Suprapubic skin (tissue), 4 donors: ENCODE data around the gene CHPF. TPM values are rescaled to one million over a fixed set of nuclear protein-coding genes. Genes with fewer than 3 reads are reported as not detected.
A peak's percentile ranks its signal among the peaks of the same experiment; 100 is the strongest.

Source experiments
- DNase-seq, 2 donors: peaks; one replicate each; pipeline ENCODE4 v3.0.0-alpha.2; 2019; ENCODE audit warnings: low spot score in 2 of 2
- H3K27ac ChIP-seq: fragments of 200-600 bp; sonication (generic); one replicate; pipeline ENCODE4 v1.5.1; 2019
- H3K27me3 ChIP-seq: fragments of 200-600 bp; sonication (generic); one replicate; pipeline ENCODE4 v1.5.1; 2019
- H3K36me3 ChIP-seq: fragments of 200-600 bp; sonication (generic); one replicate; pipeline ENCODE4 v1.5.1; 2019
- H3K4me1 ChIP-seq: fragments of 200-600 bp; sonication (generic); one replicate; pipeline ENCODE4 v1.5.1; 2019
- H3K4me3 ChIP-seq: fragments of 200-600 bp; sonication (generic); one replicate; pipeline ENCODE4 v1.5.1; 2019; ENCODE audit warnings: mild to moderate bottlenecking
- H3K9me3 ChIP-seq: fragments of 200-600 bp; sonication (generic); one replicate; pipeline ENCODE4 v1.5.1; 2019
- CTCF ChIP-seq, 2 donors: fragments of 200-600 bp in 1 of 2; fragments of 450-650 bp in 1 of 2; sonication (generic) in 1 of 2; IDR thresholded peaks; one replicate each; pipeline ENCODE4 v1.5.1; 2016 to 2019; ENCODE audit warnings: antibody characterized with exemption in 2 of 2, mild to moderate bottlenecking in 1 of 2, moderate library complexity in 1 of 2
- EP300 ChIP-seq: sonication (generic); formaldehyde crosslinking; IDR thresholded peaks from one replicate; pipeline ENCODE4 v1.6.1; 2017; ENCODE audit warnings: antibody characterized with exemption
- POLR2A ChIP-seq, 2 donors: fragments of 450-650 bp; IDR thresholded peaks; one replicate each; pipeline ENCODE4 v1.6.1; 2017; ENCODE audit warnings: antibody characterized with exemption in 2 of 2, mild to moderate bottlenecking in 2 of 2, moderate library complexity in 2 of 2
- POLR2AphosphoS5 ChIP-seq, 3 donors: sonication (generic); formaldehyde crosslinking; IDR thresholded peaks; one replicate each; pipeline ENCODE4 v1.6.1; 2017; ENCODE audit warnings: antibody characterized with exemption in 3 of 3
- WGBS: methylation state at CpG from one replicate; pipeline ENCODE4 v1.1.5; 2018; 5-methylcytosine and 5-hydroxymethylcytosine counted together
- total RNA-seq, 4 donors: library from RNA; depleted of rRNA; stranded (reverse); fragments of >200 nt; gene quantifications; one replicate each; pipeline ENCODE4 v1.1.0, GENCODE V29; 2016

CHPF gene
- total RNA-seq, 4 donors from 2014 or later = 28.8 to 62.1 (median 49.3) TPM

GRCh38 chr2:219573166-219573565 lies 29.6 kb upstream of the CHPF start:
- DNase-seq = no peak
- Histone ChIP-seq H3K27me3 (peaks cover 19% of the 10 kb centered on the region), H3K36me3 (peaks cover under 1% of the 10 kb centered on the region), H3K4me1 (peaks cover 20% of the 10 kb centered on the region), H3K27ac (no peak overlapping the region), H3K9me3 (no peaks in the 10 kb centered on the region), H3K4me3 (no peak overlapping the region)
- no peak for TF ChIP-seq CTCF (IDR thresholded peaks at IDR 0.05)
- TF ChIP-seq EP300 = no peak
- no peak for TF ChIP-seq POLR2AphosphoS5 (IDR thresholded peaks at IDR 0.05)
- no peak for TF ChIP-seq POLR2A (IDR thresholded peaks at IDR 0.05)
- 72% methylated on average over 5 of the region's 5 CpGs for WGBS

- peak within 1 kb of the TSS; percentile 93 for H3K4me3 ChIP-seq
- H3K27ac ChIP-seq = peak within 1 kb of the TSS; percentile 86
- no peak for DNase-seq
- no peak for TF ChIP-seq EP300
- no peak for TF ChIP-seq POLR2AphosphoS5 (IDR thresholded peaks at IDR 0.05)
- no peak for TF ChIP-seq CTCF (IDR thresholded peaks at IDR 0.05)
- TF ChIP-seq POLR2A (IDR thresholded peaks at IDR 0.05) = no peak
- H3K36me3 ChIP-seq = peaks cover 8% of the 10 kb centered on the region
- H3K4me1 ChIP-seq = peaks cover 20% of the 10 kb centered on the region
- WGBS = 76% methylated on average over 12 of the region's 13 CpGs
- H3K27me3 ChIP-seq = peaks cover 16% of the 10 kb centered on the region
- no peaks in the 10 kb centered on the region for H3K9me3 ChIP-seq
Observed at GRCh38 chr2:219572237-219573001, 28.8 kb upstream of the CHPF start, which contains the start of gene INHA. TSS of gene INHA (plus strand) at chr2:219572310. CDS start at chr2:219572375, 65 bp downstream.

- peaks cover 9% of the 10 kb centered on the region for H3K27me3 ChIP-seq
- TF ChIP-seq EP300 (no peak), POLR2AphosphoS5 (IDR thresholded peaks at IDR 0.05) (no peak), CTCF (IDR thresholded peaks at IDR 0.05) (no peak), POLR2A (IDR thresholded peaks at IDR 0.05) (no peak)
- peaks cover 15% of the 10 kb centered on the region for H3K36me3 ChIP-seq
- peak within 1 kb of the TSS; percentile 93 for H3K4me3 ChIP-seq
- peak within 1 kb of the TSS; percentile 86 for H3K27ac ChIP-seq
- WGBS = 14% methylated on average over 21 of the region's 42 CpGs
- DNase-seq = no peak
- H3K4me1 ChIP-seq = peaks cover 20% of the 10 kb centered on the region
- H3K9me3 ChIP-seq = no peaks in the 10 kb centered on the region
Observed at GRCh38 chr2:219571311-219572236, 28.0 kb upstream of the CHPF start, which contains the start of gene OBSL1. TSS of gene OBSL1 (minus strand) at chr2:219571539. CDS start at chr2:219571232, 307 bp downstream.

- H3K27me3 ChIP-seq = peaks cover 9% of the 10 kb centered on the region
- TF ChIP-seq CTCF (IDR thresholded peaks at IDR 0.05) = no peak
- TF ChIP-seq POLR2A (IDR thresholded peaks at IDR 0.05) = no peak
- TF ChIP-seq POLR2AphosphoS5 (IDR thresholded peaks at IDR 0.05) = no peak
- no peak for TF ChIP-seq EP300
- peaks cover 17% of the 10 kb centered on the region for H3K36me3 ChIP-seq
- H3K4me1 ChIP-seq = peaks cover 20% of the 10 kb centered on the region
- WGBS = no CpG with 5 or more reads among the region's 55 CpGs
- H3K9me3 ChIP-seq = no peaks in the 10 kb centered on the region
- peak overlapping the region; percentile 86 for H3K27ac ChIP-seq
- peak overlapping the region; percentile 93 for H3K4me3 ChIP-seq
- DNase-seq = no peak
Observed at GRCh38 chr2:219570924-219571310, 27.3 kb upstream of the CHPF start.
